ENCODE data around the gene ANTXR1.

DNA sequence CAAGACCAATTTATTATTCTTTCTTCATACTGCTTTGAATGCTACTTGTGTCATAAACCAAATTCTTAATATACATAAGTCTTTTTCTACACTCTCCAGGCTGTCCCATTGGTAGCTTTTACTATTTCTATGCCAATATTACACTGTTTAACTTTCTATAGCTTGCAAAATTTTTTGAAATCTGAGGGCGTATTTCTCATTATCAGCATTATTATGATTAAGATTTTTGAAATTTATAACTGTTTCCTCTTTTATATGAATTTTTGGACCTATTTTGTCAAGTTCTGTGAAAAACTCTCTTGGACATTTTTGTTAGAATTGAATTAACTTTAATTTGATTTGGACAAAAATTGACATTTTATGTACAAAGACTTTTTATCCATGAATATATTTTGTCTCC lies 275.4 kb downstream of the ANTXR1 start:
- TF ChIP-seq, protein P1, sequence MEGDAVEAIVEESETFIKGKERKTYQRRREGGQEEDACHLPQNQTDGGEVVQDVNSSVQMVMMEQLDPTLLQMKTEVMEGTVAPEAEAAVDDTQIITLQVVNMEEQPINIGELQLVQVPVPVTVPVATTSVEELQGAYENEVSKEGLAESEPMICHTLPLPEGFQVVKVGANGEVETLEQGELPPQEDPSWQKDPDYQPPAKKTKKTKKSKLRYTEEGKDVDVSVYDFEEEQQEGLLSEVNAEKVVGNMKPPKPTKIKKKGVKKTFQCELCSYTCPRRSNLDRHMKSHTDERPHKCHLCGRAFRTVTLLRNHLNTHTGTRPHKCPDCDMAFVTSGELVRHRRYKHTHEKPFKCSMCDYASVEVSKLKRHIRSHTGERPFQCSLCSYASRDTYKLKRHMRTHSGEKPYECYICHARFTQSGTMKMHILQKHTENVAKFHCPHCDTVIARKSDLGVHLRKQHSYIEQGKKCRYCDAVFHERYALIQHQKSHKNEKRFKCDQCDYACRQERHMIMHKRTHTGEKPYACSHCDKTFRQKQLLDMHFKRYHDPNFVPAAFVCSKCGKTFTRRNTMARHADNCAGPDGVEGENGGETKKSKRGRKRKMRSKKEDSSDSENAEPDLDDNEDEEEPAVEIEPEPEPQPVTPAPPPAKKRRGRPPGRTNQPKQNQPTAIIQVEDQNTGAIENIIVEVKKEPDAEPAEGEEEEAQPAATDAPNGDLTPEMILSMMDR (IDR thresholded peaks at IDR 0.05 in 8 of 11, conservative IDR thresholded peaks at IDR 0.05 in 3 of 11): no peak
- TF ChIP-seq POLR2AphosphoS5 (IDR thresholded peaks at IDR 0.05) (no peak), POLR2A (IDR thresholded peaks at IDR 0.05) (no peak)

Data from spleen (tissue), 7 donors.